Natural killer cell (primary cell): Measurements from ENCODE around the gene PPP1R26. TPM values are rescaled to one million over a fixed set of nuclear protein-coding genes. Genes with fewer than 3 reads are reported as not detected.
A peak's percentile ranks its signal among the peaks of the same experiment; 100 is the strongest.
"Not testable (repeated sequence)": the region's sequence is repeated elsewhere in the genome, so short reads cannot be mapped to it uniquely, and the experiment has no call there.

Experiments used
- ATAC-seq, 3 donors: fragments of 150-1000 bp in 2 of 3; fragments of 200-7000 bp in 1 of 3; cut with Tn5 transposase; 1 replicate in 1 of 3; 2 replicates in 2 of 3; pipeline ENCODE4 v1.10.0; 2021; ENCODE audit warnings: mild to moderate bottlenecking in 2 of 3, moderate library complexity in 2 of 3
- DNase-seq, 2 donors: peaks; one replicate each; pipeline versions ENCODE4 v3.0.0 to v3.0.0-alpha.2; 2013 to 2021; ENCODE audit warnings: mixed read lengths in 1 of 2
- H3K27ac ChIP-seq: one replicate; pipeline ENCODE4 v1.5.1; 2013; ENCODE audit warnings: mild to moderate bottlenecking, low read length
- H3K27me3 ChIP-seq: one replicate; pipeline ENCODE4 v1.6.1; 2013; ENCODE audit warnings: low read length; ENCODE audit not compliant: control insufficient read depth, insufficient read depth
- H3K36me3 ChIP-seq: one replicate; pipeline ENCODE4 v1.6.1; 2013; ENCODE audit warnings: low read length; ENCODE audit not compliant: control insufficient read depth, insufficient read depth
- H3K4me1 ChIP-seq: one replicate; pipeline ENCODE4 v1.6.1; 2013; ENCODE audit warnings: low read length; ENCODE audit not compliant: control insufficient read depth, insufficient read depth
- H3K4me3 ChIP-seq: one replicate; pipeline ENCODE4 v1.5.1; 2013; ENCODE audit warnings: low read length
- H3K9me3 ChIP-seq: one replicate; pipeline ENCODE4 v1.6.1; 2013; ENCODE audit warnings: low read length; ENCODE audit not compliant: control insufficient read depth, insufficient read depth
- H3K27ac Mint-ChIP-seq, 2 donors: one replicate each; pipeline ENCODE4 v1.8.0; 2022; ENCODE audit warnings: mild to moderate bottlenecking in 2 of 2, mixed read lengths in 2 of 2, moderate library complexity in 1 of 2
- H3K27me3 Mint-ChIP-seq, 2 donors: one replicate each; pipeline ENCODE4 v1.8.0; 2022; ENCODE audit warnings: low read depth in 2 of 2, mixed read lengths in 2 of 2
- H3K36me3 Mint-ChIP-seq: one replicate; pipeline ENCODE4 v1.8.0; 2022; ENCODE audit warnings: mixed read lengths
- H3K4me1 Mint-ChIP-seq, 2 donors: one replicate each; pipeline ENCODE4 v1.8.0; 2022; ENCODE audit warnings: mixed read lengths in 2 of 2
- H3K4me3 Mint-ChIP-seq: one replicate; pipeline ENCODE4 v1.8.0; 2022; ENCODE audit warnings: mild to moderate bottlenecking, moderate library complexity, mixed read lengths
- H3K9me3 Mint-ChIP-seq, 2 donors: one replicate each; pipeline ENCODE4 v1.8.0; 2022; ENCODE audit warnings: mixed read lengths in 2 of 2
- CTCF ChIP-seq: fragments of 200-600 bp; IDR thresholded peaks from one replicate; pipeline ENCODE4 v1.8.0; 2022; ENCODE audit warnings: antibody characterized with exemption
- WGBS: methylation state at CpG from one replicate; pipeline ENCODE4 v1.1.7; 2013; ENCODE audit warnings: missing lambda C conversion rate; ENCODE audit not compliant: insufficient coverage; 5-methylcytosine and 5-hydroxymethylcytosine counted together
- intact Hi-C: fragments of 100-400 bp; cut with micrococcal nuclease; formaldehyde crosslinking; loops from one replicate; pipeline ENCODE4 v1.14.2; 2022
- total RNA-seq, 4 donors: library from RNA; stranded (reverse); fragments of 120-200 nt in 1 of 4; gene quantifications; one replicate each; pipeline versions ENCODE4 v1.2.3 to v1.2.4, GENCODE V29; 2013 to 2022

Gene PPP1R26
- total RNA-seq, 3 donors from 2014 or later (not counting 1 experiment from before 2014, with no cell fraction given), result 3.2 to 5.3 (median 3.6) TPM

GRCh38 chr9:135525241-135526088, 45.9 kb downstream of the PPP1R26 start:
- no peaks in the 10 kb centered on the region for H3K27me3 Mint-ChIP-seq
- peak in 1 of 2 donors; percentile 11 for DNase-seq
- no peak for ATAC-seq
- H3K9me3 Mint-ChIP-seq, result no peaks in the 10 kb centered on the region
- H3K27ac Mint-ChIP-seq, result no peak overlapping the region
- no peaks in the 10 kb centered on the region for H3K4me1 Mint-ChIP-seq
- Histone ChIP-seq H3K27ac (no peak overlapping the region), H3K4me1 (no peaks in the 10 kb centered on the region), H3K4me3 (no peak overlapping the region), H3K36me3 (no peaks in the 10 kb centered on the region), H3K9me3 (no peaks in the 10 kb centered on the region), H3K27me3 (no peaks in the 10 kb centered on the region)
- TF ChIP-seq CTCF, result no peak
- H3K36me3 Mint-ChIP-seq, result no peaks in the 10 kb centered on the region
- intact Hi-C loops, result no loop called here
- WGBS, result 85% methylated on average over 28 of the region's 31 CpGs
- no peak overlapping the region for H3K4me3 Mint-ChIP-seq

- Mint-ChIP-seq H3K4me3 (no peak overlapping the region), H3K27me3 (peaks cover 0 to 1% of the 10 kb centered on the region in 2 donors), H3K27ac (no peak overlapping the region), H3K36me3 (no peaks in the 10 kb centered on the region), H3K9me3 (no peaks in the 10 kb centered on the region), H3K4me1 (no peaks in the 10 kb centered on the region)
- Histone ChIP-seq H3K36me3 (no peaks in the 10 kb centered on the region), H3K4me1 (no peaks in the 10 kb centered on the region), H3K27me3 (no peaks in the 10 kb centered on the region), H3K4me3 (no peak overlapping the region), H3K9me3 (no peaks in the 10 kb centered on the region), H3K27ac (no peak overlapping the region)
- intact Hi-C loops, result no loop called here
- DNase-seq (peak in 1 of 2 donors; percentile 7), ATAC-seq (no peak)
- WGBS, result 73% methylated on average over 8 of the region's 11 CpGs
- TF ChIP-seq CTCF, result no peak
Measured at GRCh38 chr9:135526089-135526729, 46.6 kb downstream of the PPP1R26 start.

- ATAC-seq (no peak), DNase-seq (peak in 1 of 2 donors; percentile 13)
- Mint-ChIP-seq H3K27me3 (peaks cover 3 to 9% of the 10 kb centered on the region in 2 donors), H3K4me1 (no peaks in the 10 kb centered on the region), H3K27ac (no peak overlapping the region), H3K36me3 (no peaks in the 10 kb centered on the region), H3K4me3 (no peak overlapping the region), H3K9me3 (no peaks in the 10 kb centered on the region)
- Histone ChIP-seq H3K36me3 (no peaks in the 10 kb centered on the region), H3K27me3 (peaks cover 2% of the 10 kb centered on the region), H3K4me1 (no peaks in the 10 kb centered on the region), H3K27ac (no peak overlapping the region), H3K4me3 (no peak overlapping the region), H3K9me3 (no peaks in the 10 kb centered on the region)
- TF ChIP-seq CTCF, result no peak
- 78% methylated on average over 30 of the region's 30 CpGs for WGBS
- intact Hi-C loops, result no loop called here
Measured at GRCh38 chr9:135526730-135527571, 47.4 kb downstream of the PPP1R26 start.

GRCh38 chr9:135528842-135529435, 49.4 kb downstream of the PPP1R26 start:
- H3K4me1 Mint-ChIP-seq, H3K4me3 Mint-ChIP-seq, H3K36me3 ChIP-seq, intact Hi-C loops, H3K27ac ChIP-seq, ATAC-seq, H3K4me3 ChIP-seq, H3K27ac Mint-ChIP-seq, H3K9me3 ChIP-seq, H3K9me3 Mint-ChIP-seq, H3K27me3 ChIP-seq, DNase-seq, H3K4me1 ChIP-seq, H3K36me3 Mint-ChIP-seq: not testable (repeated sequence)
- WGBS, result 92% methylated on average over 8 of the region's 10 CpGs
- H3K27me3 Mint-ChIP-seq, result peaks cover 6 to 14% of the 10 kb centered on the region in 2 donors
